Measurements from ENCODE around the gene SH3RF3.

DNA sequence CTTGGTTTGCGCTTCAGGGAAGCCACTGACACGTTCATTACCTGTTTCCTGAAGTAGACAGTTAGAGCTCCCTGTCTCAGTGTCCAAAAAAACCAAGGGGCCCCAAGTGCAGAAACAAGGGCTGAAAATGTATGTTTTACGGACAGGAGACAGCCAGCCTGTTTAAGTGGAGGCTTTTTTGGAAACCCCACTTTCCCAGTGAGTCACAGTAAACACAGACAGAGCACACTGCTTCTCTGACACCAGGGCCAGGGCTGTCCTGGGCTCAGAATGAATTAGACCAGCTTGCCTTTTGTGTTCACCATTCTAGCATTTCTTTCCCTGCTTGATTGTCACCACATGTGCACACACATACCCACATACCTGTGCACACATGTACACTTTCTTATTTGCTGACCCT is 128.6 kb downstream of the SH3RF3 start:
- TF ChIP-seq, protein P1, sequence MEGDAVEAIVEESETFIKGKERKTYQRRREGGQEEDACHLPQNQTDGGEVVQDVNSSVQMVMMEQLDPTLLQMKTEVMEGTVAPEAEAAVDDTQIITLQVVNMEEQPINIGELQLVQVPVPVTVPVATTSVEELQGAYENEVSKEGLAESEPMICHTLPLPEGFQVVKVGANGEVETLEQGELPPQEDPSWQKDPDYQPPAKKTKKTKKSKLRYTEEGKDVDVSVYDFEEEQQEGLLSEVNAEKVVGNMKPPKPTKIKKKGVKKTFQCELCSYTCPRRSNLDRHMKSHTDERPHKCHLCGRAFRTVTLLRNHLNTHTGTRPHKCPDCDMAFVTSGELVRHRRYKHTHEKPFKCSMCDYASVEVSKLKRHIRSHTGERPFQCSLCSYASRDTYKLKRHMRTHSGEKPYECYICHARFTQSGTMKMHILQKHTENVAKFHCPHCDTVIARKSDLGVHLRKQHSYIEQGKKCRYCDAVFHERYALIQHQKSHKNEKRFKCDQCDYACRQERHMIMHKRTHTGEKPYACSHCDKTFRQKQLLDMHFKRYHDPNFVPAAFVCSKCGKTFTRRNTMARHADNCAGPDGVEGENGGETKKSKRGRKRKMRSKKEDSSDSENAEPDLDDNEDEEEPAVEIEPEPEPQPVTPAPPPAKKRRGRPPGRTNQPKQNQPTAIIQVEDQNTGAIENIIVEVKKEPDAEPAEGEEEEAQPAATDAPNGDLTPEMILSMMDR (IDR thresholded peaks at IDR 0.05): no peak
- TF ChIP-seq POLR2AphosphoS5 (IDR thresholded peaks at IDR 0.05; ENCODE audit: low read depth, low read length) (no peak), TCF7L2 (IDR thresholded peaks at IDR 0.05; ENCODE audit: low read depth, low read length) (no peak), SIN3A (IDR thresholded peaks at IDR 0.05; ENCODE audit: borderline replicate concordance, insufficient read depth, low read depth, low read length) (no peak)
- TF ChIP-seq, protein P2, sequence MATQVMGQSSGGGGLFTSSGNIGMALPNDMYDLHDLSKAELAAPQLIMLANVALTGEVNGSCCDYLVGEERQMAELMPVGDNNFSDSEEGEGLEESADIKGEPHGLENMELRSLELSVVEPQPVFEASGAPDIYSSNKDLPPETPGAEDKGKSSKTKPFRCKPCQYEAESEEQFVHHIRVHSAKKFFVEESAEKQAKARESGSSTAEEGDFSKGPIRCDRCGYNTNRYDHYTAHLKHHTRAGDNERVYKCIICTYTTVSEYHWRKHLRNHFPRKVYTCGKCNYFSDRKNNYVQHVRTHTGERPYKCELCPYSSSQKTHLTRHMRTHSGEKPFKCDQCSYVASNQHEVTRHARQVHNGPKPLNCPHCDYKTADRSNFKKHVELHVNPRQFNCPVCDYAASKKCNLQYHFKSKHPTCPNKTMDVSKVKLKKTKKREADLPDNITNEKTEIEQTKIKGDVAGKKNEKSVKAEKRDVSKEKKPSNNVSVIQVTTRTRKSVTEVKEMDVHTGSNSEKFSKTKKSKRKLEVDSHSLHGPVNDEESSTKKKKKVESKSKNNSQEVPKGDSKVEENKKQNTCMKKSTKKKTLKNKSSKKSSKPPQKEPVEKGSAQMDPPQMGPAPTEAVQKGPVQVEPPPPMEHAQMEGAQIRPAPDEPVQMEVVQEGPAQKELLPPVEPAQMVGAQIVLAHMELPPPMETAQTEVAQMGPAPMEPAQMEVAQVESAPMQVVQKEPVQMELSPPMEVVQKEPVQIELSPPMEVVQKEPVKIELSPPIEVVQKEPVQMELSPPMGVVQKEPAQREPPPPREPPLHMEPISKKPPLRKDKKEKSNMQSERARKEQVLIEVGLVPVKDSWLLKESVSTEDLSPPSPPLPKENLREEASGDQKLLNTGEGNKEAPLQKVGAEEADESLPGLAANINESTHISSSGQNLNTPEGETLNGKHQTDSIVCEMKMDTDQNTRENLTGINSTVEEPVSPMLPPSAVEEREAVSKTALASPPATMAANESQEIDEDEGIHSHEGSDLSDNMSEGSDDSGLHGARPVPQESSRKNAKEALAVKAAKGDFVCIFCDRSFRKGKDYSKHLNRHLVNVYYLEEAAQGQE (IDR thresholded peaks at IDR 0.05; ENCODE audit: insufficient read depth in 1 of 2, low read depth in 2 of 2, low read length in 1 of 2): no peak

Data from Panc1 (cell line).